ENCODE data around the gene NDUFAF3. TPM values are rescaled to one million over a fixed set of nuclear protein-coding genes. Genes with fewer than 3 reads are reported as not detected.

NDUFAF3 gene
- total RNA-seq, 1 experiment from 2014 or later: 38.8 TPM

- intact Hi-C loops (cut with micrococcal nuclease; ENCODE audit: unreplicated experiment): no loop called here
- H3K9me2 ChIP-seq (ENCODE audit: insufficient read depth): no peaks in the 10 kb centered on the region
Measured at GRCh38 chr3:49020330-49021212, 1.4 kb upstream of the NDUFAF3 start.

DNA sequence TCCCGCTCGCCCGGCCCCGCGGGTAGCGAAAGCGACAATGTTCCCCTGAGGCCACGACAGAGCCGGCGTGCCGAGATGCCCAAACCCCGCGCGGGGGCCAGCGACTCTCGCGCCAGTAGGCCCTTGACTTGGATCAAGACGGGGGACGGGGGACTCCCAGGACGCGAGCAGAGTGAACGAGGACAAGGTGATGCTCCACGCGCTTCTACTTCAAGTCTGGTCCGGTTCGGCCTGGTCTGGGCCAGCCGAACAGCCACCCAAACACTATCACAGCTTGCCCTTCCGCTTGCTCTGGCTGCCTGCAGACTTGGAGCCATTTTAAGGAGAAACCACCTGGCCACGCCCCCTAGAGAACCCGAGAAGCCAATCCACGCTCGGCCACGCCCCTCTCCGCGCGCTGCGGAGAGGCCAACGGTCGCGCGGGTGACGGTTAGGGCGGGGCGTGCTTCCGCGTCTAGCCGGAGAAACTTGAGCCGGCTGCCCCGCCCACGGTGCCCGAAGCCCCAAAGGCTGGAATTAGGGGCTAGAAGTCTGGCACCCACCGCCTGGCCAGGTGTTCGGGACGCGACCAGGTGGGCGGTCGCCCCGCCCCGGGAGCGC lies 608 bp upstream of the NDUFAF3 start:
- H3K27ac ChIP-seq: peak overlapping the region; percentile 87
- peak overlapping the region; percentile 82 for H2AFZ ChIP-seq
- no TSS peak for BruUV-seq (replicated peaks)
- POLR2A ChIA-PET (ENCODE audit: unreplicated experiment): interaction anchor here (0.6 to 3.7 kb wide), 8 partner anchors 14 to 780 kb away, joined by 3 to 22 read pairs (median 5); partner anchors contain the start of genes IP6K2, QRICH1, WDR6 and ZNF589
- intact Hi-C loops (cut with micrococcal nuclease; ENCODE audit: unreplicated experiment): no loop called here
- no peaks in the 10 kb centered on the region; the same call in 1 of the 2 replicates for H4K20me1 ChIP-seq (ENCODE audit: insufficient read depth)
- no peaks in the 10 kb centered on the region for H3K9me2 ChIP-seq (ENCODE audit: insufficient read depth)
- peaks cover 44% of the 10 kb centered on the region; the same call in 1 of the 2 replicates for H3F3A ChIP-seq (ENCODE audit: insufficient read depth, low read depth)
- H3K79me2 ChIP-seq (ENCODE audit: low read depth): peaks cover 57% of the 10 kb centered on the region
- peaks cover 30% of the 10 kb centered on the region for H3K4me1 ChIP-seq (replicated peaks; ENCODE audit: insufficient read depth)
- H3K4me2 ChIP-seq: peak overlapping the region; percentile 92
- H3K27me3 ChIP-seq (ENCODE audit: insufficient read depth, low read depth): no peaks in the 10 kb centered on the region
- H3K9me3 ChIP-seq (ENCODE audit: insufficient read depth, low read depth): no peaks in the 10 kb centered on the region
- DNase-seq: peak; percentile 89 to 99
- peaks cover 6% of the 10 kb centered on the region; the same call in 1 of the 2 replicates for H3K36me3 ChIP-seq (ENCODE audit: low read depth)
- TF ChIP-seq EZH2 (IDR thresholded peaks at IDR 0.05; ENCODE audit: low read depth) (no peak), CTCF (conservative IDR thresholded peaks at IDR 0.05) (no peak)
- CTCF ChIA-PET: interaction anchor here (0.6 to 1.0 kb wide), 2 partner anchors 33 to 37 kb away, joined by 3 to 4 read pairs; no protein-coding TSS in a partner anchor
- peak overlapping the region; percentile 70 for H3K4me3 ChIP-seq

More at GRCh38 chr3:49020330-49021212, 1.4 kb upstream of the NDUFAF3 start:
- Histone ChIP-seq H3K36me3 (ENCODE audit: low read depth) (no peaks in the 10 kb centered on the region), H3K27ac (peak overlapping the region; percentile 50), H3K4me3 (peak overlapping the region; percentile 70), H3K79me2 (ENCODE audit: low read depth) (peaks cover 49% of the 10 kb centered on the region), H3K4me1 (replicated peaks; ENCODE audit: insufficient read depth) (peaks cover 30% of the 10 kb centered on the region), H3F3A (ENCODE audit: insufficient read depth, low read depth) (peaks cover 51% of the 10 kb centered on the region), H4K20me1 (ENCODE audit: insufficient read depth) (no peaks in the 10 kb centered on the region), H2AFZ (peak overlapping the region; percentile 72), H3K9me3 (ENCODE audit: insufficient read depth, low read depth) (no peaks in the 10 kb centered on the region), H3K4me2 (peak overlapping the region; percentile 92), H3K27me3 (ENCODE audit: insufficient read depth, low read depth) (no peaks in the 10 kb centered on the region)
- ChIA-PET CTCF (interaction anchor here (0.6 kb wide), 1 partner anchor 35 kb away, joined by 15 read pairs; no protein-coding TSS in a partner anchor), POLR2A (ENCODE audit: unreplicated experiment) (interaction anchor here (0.5 to 3.7 kb wide), 7 partner anchors 13 to 557 kb away, joined by 3 to 22 read pairs (median 6); partner anchors contain the start of genes IP6K2, QRICH1 and WDR6)
- BruUV-seq (replicated peaks): TSS peak; percentile 74
- peak in 1 of 2 experiments; percentile 57 for DNase-seq
- TF ChIP-seq EZH2 (IDR thresholded peaks at IDR 0.05; ENCODE audit: low read depth): no peak
- no peak for TF ChIP-seq CTCF (conservative IDR thresholded peaks at IDR 0.05)

GRCh38 chr3:49022688-49023171 lies 809 bp downstream of the NDUFAF3 start:
- no peaks in the 10 kb centered on the region for H3K9me3 ChIP-seq (ENCODE audit: insufficient read depth, low read depth)
- H3K4me1 ChIP-seq (replicated peaks; ENCODE audit: insufficient read depth): peaks cover 25% of the 10 kb centered on the region
- H3K36me3 ChIP-seq (ENCODE audit: low read depth): peaks cover 14% of the 10 kb centered on the region; the same call in 1 of the 2 replicates
- intact Hi-C loops (cut with micrococcal nuclease; ENCODE audit: unreplicated experiment): no loop called here
- peaks cover 71% of the 10 kb centered on the region for H3K79me2 ChIP-seq (ENCODE audit: low read depth)
- no peaks in the 10 kb centered on the region for H3K27me3 ChIP-seq (ENCODE audit: insufficient read depth, low read depth)
- H3K4me2 ChIP-seq: peak overlapping the region; percentile 92
- DNase-seq: no peak
- H3K9me2 ChIP-seq (ENCODE audit: insufficient read depth): no peaks in the 10 kb centered on the region
- POLR2A ChIA-PET (ENCODE audit: unreplicated experiment): interaction anchor here (0.7 to 3.7 kb wide), 2 partner anchors 15 to 427 kb away, joined by 3 to 22 read pairs; partner anchors contain the start of gene WDR6
- peaks cover 55% of the 10 kb centered on the region; the same call in 1 of the 2 replicates for H3F3A ChIP-seq (ENCODE audit: insufficient read depth, low read depth)
- H3K4me3 ChIP-seq: peak overlapping the region; percentile 70
- TF ChIP-seq EZH2 (IDR thresholded peaks at IDR 0.05; ENCODE audit: low read depth) (no peak), CTCF (conservative IDR thresholded peaks at IDR 0.05) (no peak)
- peak overlapping the region; percentile 87 for H3K27ac ChIP-seq
- H4K20me1 ChIP-seq (ENCODE audit: insufficient read depth): no peaks in the 10 kb centered on the region; the same call in 1 of the 2 replicates
- H2AFZ ChIP-seq: peak overlapping the region; percentile 84; the same call in 1 of the 2 replicates
- BruUV-seq (replicated peaks): no TSS peak
- CTCF ChIA-PET: no interaction called here
